Stomach (tissue), 4 donors: ENCODE results near the gene AUH.

Experiments
- EP300 ChIP-seq: sonication (generic); formaldehyde crosslinking; IDR thresholded peaks from one replicate; pipeline ENCODE4 v1.6.1; 2017; ENCODE audit warnings: antibody characterized with exemption
- POLR2A ChIP-seq, 4 donors: fragments of 450-650 bp; IDR thresholded peaks; one replicate each; pipeline ENCODE4 v1.6.1; 2016; ENCODE audit warnings: antibody characterized with exemption in 4 of 4, control low read depth in 2 of 4, mild to moderate bottlenecking in 1 of 4, moderate library complexity in 1 of 4
- POLR2AphosphoS5 ChIP-seq, 3 donors: sonication (generic); formaldehyde crosslinking; IDR thresholded peaks; one replicate each; pipeline ENCODE4 v1.6.1; 2016; ENCODE audit warnings: antibody characterized with exemption in 3 of 3
- TF ChIP-seq, protein P1 (sequence below), 7 experiments: fragments of 450-650 bp in 4 of 7; fragments of 200-600 bp in 3 of 7; sonication (generic) in 3 of 7; IDR thresholded peaks; one replicate each; pipeline ENCODE4 v1.5.1; 2016 to 2019; ENCODE audit warnings: antibody characterized with exemption in 7 of 7, control low read depth in 2 of 7, mild to moderate bottlenecking in 1 of 7

DNA sequence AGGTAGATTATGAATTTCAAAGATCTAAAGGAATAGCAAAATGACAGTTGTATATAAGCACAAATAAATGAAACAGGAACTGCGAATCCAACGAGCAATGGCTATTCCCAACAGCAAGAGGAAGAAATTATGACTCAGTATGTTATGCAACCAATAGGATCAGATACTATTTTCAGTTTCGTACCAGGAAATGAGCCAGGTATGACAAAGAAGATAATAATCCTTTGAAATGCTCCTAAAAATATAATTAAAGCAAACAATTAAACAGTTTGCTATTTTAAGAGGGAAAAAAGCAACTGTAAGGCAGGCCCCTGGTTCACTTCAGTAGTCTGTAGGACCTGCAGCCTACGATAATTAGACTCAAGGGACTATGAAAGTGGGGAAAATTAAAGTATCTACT is 58.9 kb downstream of the AUH start:
- TF ChIP-seq, protein P1, sequence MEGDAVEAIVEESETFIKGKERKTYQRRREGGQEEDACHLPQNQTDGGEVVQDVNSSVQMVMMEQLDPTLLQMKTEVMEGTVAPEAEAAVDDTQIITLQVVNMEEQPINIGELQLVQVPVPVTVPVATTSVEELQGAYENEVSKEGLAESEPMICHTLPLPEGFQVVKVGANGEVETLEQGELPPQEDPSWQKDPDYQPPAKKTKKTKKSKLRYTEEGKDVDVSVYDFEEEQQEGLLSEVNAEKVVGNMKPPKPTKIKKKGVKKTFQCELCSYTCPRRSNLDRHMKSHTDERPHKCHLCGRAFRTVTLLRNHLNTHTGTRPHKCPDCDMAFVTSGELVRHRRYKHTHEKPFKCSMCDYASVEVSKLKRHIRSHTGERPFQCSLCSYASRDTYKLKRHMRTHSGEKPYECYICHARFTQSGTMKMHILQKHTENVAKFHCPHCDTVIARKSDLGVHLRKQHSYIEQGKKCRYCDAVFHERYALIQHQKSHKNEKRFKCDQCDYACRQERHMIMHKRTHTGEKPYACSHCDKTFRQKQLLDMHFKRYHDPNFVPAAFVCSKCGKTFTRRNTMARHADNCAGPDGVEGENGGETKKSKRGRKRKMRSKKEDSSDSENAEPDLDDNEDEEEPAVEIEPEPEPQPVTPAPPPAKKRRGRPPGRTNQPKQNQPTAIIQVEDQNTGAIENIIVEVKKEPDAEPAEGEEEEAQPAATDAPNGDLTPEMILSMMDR (IDR thresholded peaks at IDR 0.05): no peak
- TF ChIP-seq POLR2A (IDR thresholded peaks at IDR 0.05): no peak
- TF ChIP-seq EP300: no peak
- peak; percentile 59 to 88 (median 62) for TF ChIP-seq POLR2AphosphoS5 (IDR thresholded peaks at IDR 0.05)
